Aorta (tissue), 5 donors: Measurements from ENCODE around the gene ARRDC1. TPM values are rescaled to one million over a fixed set of nuclear protein-coding genes. Genes with fewer than 3 reads are reported as not detected.

Source experiments
- ATAC-seq: fragments of 200-7000 bp; cut with Tn5 transposase; one replicate; pipeline ENCODE4 v1.9.1; 2022; ENCODE audit warnings: moderate library complexity; ENCODE audit not compliant: low FRiP score
- DNase-seq, 2 donors: peaks; one replicate each; pipeline ENCODE4 v3.0.0-alpha.2; 2020
- H3K27ac ChIP-seq, 2 donors: one replicate each; pipeline ENCODE4 v1.5.1; 2013; ENCODE audit warnings: low read length in 2 of 2, mild to moderate bottlenecking in 2 of 2, moderate library complexity in 2 of 2, control low read depth in 1 of 2, inconsistent platforms in 1 of 2, low read depth in 1 of 2
- H3K27me3 ChIP-seq, 2 donors: one replicate each; pipeline ENCODE4 v1.6.1; 2013; ENCODE audit warnings: control low read depth in 1 of 2, low read length in 1 of 2, mild to moderate bottlenecking in 1 of 2, moderate library complexity in 1 of 2; ENCODE audit not compliant: insufficient read depth in 2 of 2, control insufficient read depth in 1 of 2
- H3K36me3 ChIP-seq, 2 donors: one replicate each; pipeline ENCODE4 v1.6.1; 2013; ENCODE audit warnings: control low read depth in 1 of 2, low read length in 1 of 2, mild to moderate bottlenecking in 1 of 2; ENCODE audit not compliant: insufficient read depth in 2 of 2, control insufficient read depth in 1 of 2
- H3K4me1 ChIP-seq, 2 donors: one replicate each; pipeline ENCODE4 v1.6.1; 2013; ENCODE audit warnings: low read length in 2 of 2, control low read depth in 1 of 2, mild to moderate bottlenecking in 1 of 2, moderate library complexity in 1 of 2; ENCODE audit not compliant: insufficient read depth in 2 of 2, control insufficient read depth in 1 of 2
- H3K4me3 ChIP-seq, 2 donors: one replicate each; pipeline ENCODE4 v1.5.1; 2013; ENCODE audit warnings: low read length in 2 of 2, control low read depth in 1 of 2, mild to moderate bottlenecking in 1 of 2
- H3K9me3 ChIP-seq: one replicate; pipeline ENCODE4 v1.6.1; 2013; ENCODE audit warnings: mild to moderate bottlenecking, low read length; ENCODE audit not compliant: control insufficient read depth
- WGBS, 2 donors: extraction: QIAGEN DNeasy Blood & Tissue Kit; methylation state at CpG; one replicate each; pipeline ENCODE4 v1.1.7; 2013; 5-methylcytosine and 5-hydroxymethylcytosine counted together
- intact Hi-C, 2 donors: fragments of 100-400 bp; cut with DNase I; formaldehyde crosslinking; loops; one replicate each; pipeline versions ENCODE4 v1.14.2 to v1.15.0; 2022
- polyA plus RNA-seq, 2 donors: library from polyadenylated mRNA; stranded (reverse); fragments of 200-250 nt; gene quantifications; one replicate each; pipeline ENCODE4 v1.2.3, GENCODE V29; 2013
- total RNA-seq, 2 donors: library from RNA; stranded (reverse); fragmentation: NEBNext Ultra II Directional; extraction: Animal tissue kit (Norgen Biotek cat#: 25700); gene quantifications; one replicate each; pipeline ENCODE4 v1.2.1, GENCODE V29; 2021
- donor health status: healthy with polysubstance abuse.
- donor health status: Bipolar disorder and iron deficiency.
- donor health status: DM: no; HTN: no; CAD: no.
- donor health status: DM: no; HTN: no; CAD: no.
- donor health status: DM: yes; HTN: yes; CAD: no.

Gene ARRDC1
- total and polyA plus RNA-seq, 4 donors = 20.6 to 58.9 (median 31.2) TPM

DNA sequence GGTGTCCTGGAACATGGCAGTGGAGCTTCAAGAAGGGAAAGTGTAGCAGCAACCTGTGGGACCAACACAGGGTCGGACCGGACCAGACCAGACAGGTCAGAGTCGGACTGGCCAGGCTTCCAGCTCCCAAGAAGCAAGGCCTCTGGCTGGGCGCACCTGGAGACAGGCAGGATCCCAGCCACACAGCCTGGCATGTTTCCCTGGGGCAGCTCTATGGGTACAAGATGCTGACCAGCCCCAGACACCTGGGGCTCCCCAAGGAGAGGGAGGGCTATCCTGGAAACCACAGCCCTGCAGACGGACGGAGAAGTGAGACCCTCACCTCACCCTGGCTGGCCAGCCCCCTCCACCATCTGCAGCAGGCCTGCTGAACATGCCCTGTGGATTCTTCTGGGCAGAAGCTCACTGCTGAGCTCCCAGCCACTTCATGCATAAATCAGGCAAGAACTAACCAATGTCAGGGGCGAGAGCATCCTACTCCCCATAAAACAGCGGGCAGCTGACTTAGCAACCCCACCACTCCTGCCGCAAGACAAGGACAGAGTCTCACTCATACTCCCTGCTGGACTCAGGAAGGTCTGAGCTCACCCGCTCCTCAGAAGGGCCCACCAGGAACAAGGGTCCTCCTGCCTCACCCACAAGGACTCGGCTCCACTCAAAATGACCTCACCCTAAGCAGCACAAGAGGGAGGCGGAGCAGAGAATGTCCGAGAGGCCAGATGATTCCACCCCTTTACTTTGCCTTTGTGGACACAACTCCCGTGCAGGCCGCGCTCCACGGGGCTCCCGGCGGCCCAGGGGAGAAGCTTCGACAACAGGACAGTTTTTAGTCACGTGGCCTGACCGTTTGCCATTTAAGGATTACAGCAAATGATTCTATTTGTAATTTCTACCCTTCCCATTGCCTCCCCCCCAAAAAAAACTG, 23.9 kb upstream of the ARRDC1 start:
- H3K4me3 ChIP-seq = no peak overlapping the region
- H3K27me3 ChIP-seq = no peaks in the 10 kb centered on the region
- intact Hi-C loops = no loop called here
- H3K9me3 ChIP-seq = no peaks in the 10 kb centered on the region
- ATAC-seq (no peak), DNase-seq (no peak)
- WGBS, 2 donors = 88 to 90% methylated on average over 22 of the region's 22 CpGs
- no peaks in the 10 kb centered on the region for H3K4me1 ChIP-seq
- H3K36me3 ChIP-seq = no peaks in the 10 kb centered on the region
- H3K27ac ChIP-seq = no peak overlapping the region

- no peaks in the 10 kb centered on the region for H3K36me3 ChIP-seq
- WGBS, 2 donors = 83 to 84% methylated on average over 20 of the region's 20 CpGs
Measured at GRCh38 chr9:137582286-137582860, 23.1 kb upstream of the ARRDC1 start.

DNA sequence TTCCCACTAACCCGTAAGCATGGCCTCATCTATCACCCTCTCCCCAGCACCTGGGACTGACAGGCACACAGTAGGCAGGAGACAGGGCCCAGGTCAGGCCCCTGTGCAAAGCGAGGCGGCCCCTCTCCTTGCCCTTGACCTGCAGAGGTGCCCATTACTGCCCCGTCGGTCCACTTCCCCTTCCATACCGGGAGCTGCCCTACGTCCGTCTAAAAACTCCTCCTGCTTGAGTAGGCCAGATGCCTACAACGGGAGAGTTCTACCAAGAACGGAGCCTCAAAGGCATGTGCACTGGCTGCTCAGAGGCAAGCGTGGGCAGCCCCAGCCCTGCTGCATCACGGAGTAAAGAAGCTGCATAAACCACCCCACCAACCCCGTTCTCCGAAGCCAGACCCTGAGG, 22.1 kb upstream of the ARRDC1 start:
- H3K4me1 ChIP-seq = no peaks in the 10 kb centered on the region
- no peak overlapping the region for H3K27ac ChIP-seq
- no peaks in the 10 kb centered on the region for H3K27me3 ChIP-seq
- no peak for ATAC-seq
- intact Hi-C loops = no loop called here
- no peaks in the 10 kb centered on the region for H3K9me3 ChIP-seq
- no peaks in the 10 kb centered on the region for H3K36me3 ChIP-seq
- H3K4me3 ChIP-seq = no peak overlapping the region
- 86% methylated on average over 14 of the region's 14 CpGs for WGBS, 2 donors
- DNase-seq = no peak

More at GRCh38 chr9:137582286-137582860, 23.1 kb upstream of the ARRDC1 start:
- Histone ChIP-seq H3K27ac (no peak overlapping the region), H3K9me3 (no peaks in the 10 kb centered on the region), H3K27me3 (no peaks in the 10 kb centered on the region), H3K4me3 (no peak overlapping the region), H3K4me1 (no peaks in the 10 kb centered on the region)
- ATAC-seq (no peak), DNase-seq (no peak)
- intact Hi-C loops = no loop called here

DNA sequence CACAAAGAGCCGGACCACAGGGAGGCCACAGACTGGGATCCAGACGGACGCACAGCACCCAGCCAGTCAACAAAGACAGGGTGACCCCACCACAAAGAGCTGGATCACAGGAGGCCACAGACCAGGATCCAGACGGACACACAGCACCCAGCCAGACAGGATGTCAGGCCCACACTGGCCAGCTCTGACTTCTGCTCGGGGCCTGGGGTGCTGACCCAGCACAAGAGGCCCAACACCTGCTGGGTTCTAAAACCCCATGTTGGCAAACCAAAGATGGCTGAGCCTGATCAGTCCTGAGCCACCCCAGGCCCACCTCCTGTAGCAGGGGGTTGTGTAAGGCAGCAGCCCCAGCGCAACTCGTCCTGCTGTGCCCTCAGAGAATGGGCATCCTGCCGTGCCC, 21.5 kb upstream of the ARRDC1 start:
- Histone ChIP-seq H3K4me1 (no peaks in the 10 kb centered on the region), H3K27me3 (no peaks in the 10 kb centered on the region), H3K9me3 (no peaks in the 10 kb centered on the region), H3K27ac (no peak overlapping the region), H3K36me3 (no peaks in the 10 kb centered on the region), H3K4me3 (no peak overlapping the region)
- WGBS, 2 donors = 83 to 86% methylated on average over 8 of the region's 8 CpGs
- intact Hi-C loops = no loop called here
- DNase-seq (no peak), ATAC-seq (no peak)

DNA sequence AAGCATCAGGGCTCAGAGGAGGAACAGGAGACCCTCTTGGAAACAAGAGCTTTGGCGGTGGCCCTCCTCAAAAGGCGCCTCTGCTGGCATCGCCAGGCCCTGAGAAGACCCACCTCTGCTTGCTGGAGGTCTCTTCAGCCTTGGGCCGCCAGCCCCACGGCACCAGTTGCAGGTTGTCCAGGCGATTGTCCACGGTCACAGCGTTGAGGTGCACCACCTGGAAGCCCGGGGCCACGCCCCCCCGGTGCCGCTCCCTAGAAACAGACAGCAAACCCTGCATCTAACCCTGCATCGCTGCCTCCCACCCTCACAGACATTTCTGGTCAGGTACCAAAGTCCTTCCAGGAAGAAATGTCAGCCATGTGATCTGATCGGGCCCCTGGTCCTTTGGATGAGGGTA, 18.6 kb upstream of the ARRDC1 start:
- Histone ChIP-seq H3K4me1 (no peaks in the 10 kb centered on the region), H3K4me3 (no peak overlapping the region), H3K27ac (no peak overlapping the region), H3K36me3 (no peaks in the 10 kb centered on the region), H3K9me3 (no peaks in the 10 kb centered on the region), H3K27me3 (no peaks in the 10 kb centered on the region)
- 95% methylated on average over 14 of the region's 14 CpGs for WGBS, 2 donors
- no peak for ATAC-seq
- no peak for DNase-seq
- intact Hi-C loops = no loop called here

- DNase-seq (no peak), ATAC-seq (no peak)
- Histone ChIP-seq H3K9me3 (no peaks in the 10 kb centered on the region), H3K4me1 (no peaks in the 10 kb centered on the region), H3K27ac (no peak overlapping the region), H3K4me3 (no peak overlapping the region), H3K36me3 (no peaks in the 10 kb centered on the region), H3K27me3 (no peaks in the 10 kb centered on the region)
- whole genome bisulfite sequencing, 2 donors = 87 to 92% methylated on average over 13 of the region's 13 CpGs
- intact Hi-C loops = no loop called here
Measured at GRCh38 chr9:137588311-137588710, 17.2 kb upstream of the ARRDC1 start.

DNA sequence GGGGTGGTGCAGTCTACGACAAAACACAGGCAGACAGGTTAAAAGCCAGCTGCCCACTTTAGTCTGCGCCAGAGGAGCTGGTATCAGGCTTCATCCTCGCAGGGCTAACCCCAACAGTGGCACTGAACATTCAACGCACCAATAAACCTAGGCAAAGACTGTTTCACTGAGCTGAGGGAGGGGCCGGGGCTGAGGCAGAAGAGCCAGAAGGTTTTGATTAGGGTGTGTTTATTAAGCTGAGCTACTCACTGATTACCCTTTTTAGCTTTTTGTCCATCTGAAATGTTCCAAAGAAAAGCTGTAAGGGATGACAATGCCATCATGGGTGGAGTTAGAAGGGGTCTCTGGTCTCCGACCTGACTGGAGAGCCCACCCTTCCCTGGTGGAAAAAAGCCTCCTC, 16.6 kb upstream of the ARRDC1 start:
- ATAC-seq = no peak
- Histone ChIP-seq H3K27ac (no peak overlapping the region), H3K36me3 (no peaks in the 10 kb centered on the region), H3K4me3 (no peak overlapping the region), H3K9me3 (no peaks in the 10 kb centered on the region), H3K27me3 (no peaks in the 10 kb centered on the region), H3K4me1 (no peaks in the 10 kb centered on the region)
- WGBS, 2 donors = 90 to 94% methylated on average over 6 of the region's 6 CpGs
- intact Hi-C loops = no loop called here
- DNase-seq = no peak

GRCh38 chr9:137589441-137590122, 15.9 kb upstream of the ARRDC1 start:
- H3K27ac ChIP-seq = no peak overlapping the region
- WGBS, 2 donors = 9% methylated on average over 55 to 58 of the region's 58 CpGs
- peak overlapping the region; percentile 79 to 89 for H3K4me3 ChIP-seq
- no peaks in the 10 kb centered on the region for H3K36me3 ChIP-seq
- intact Hi-C loops = no loop called here
- DNase-seq (peak in 1 of 2 donors; percentile 81), ATAC-seq (no peak)
- H3K27me3 ChIP-seq = no peaks in the 10 kb centered on the region
- no peaks in the 10 kb centered on the region for H3K9me3 ChIP-seq
- H3K4me1 ChIP-seq = no peaks in the 10 kb centered on the region
